ENCODE measurements around the gene NRG2. TPM values are rescaled to one million over a fixed set of nuclear protein-coding genes. Genes with fewer than 3 reads are reported as not detected.

Gene NRG2
- total RNA-seq, 1 donor from 2014 or later, result 1.9 TPM

GRCh38 chr5:139855946-139856540 lies 187.1 kb downstream of the NRG2 start:
- DNase-seq (peak; percentile 17), ATAC-seq (no peak)
- intact Hi-C loops (cut with micrococcal nuclease), result no loop called here

- ATAC-seq, result no peak
- peak; percentile 10 for DNase-seq
- intact Hi-C loops (cut with micrococcal nuclease), result no loop called here
Observed at GRCh38 chr5:139855451-139855850, 187.6 kb downstream of the NRG2 start.

GRCh38 chr5:139854953-139855352 lies 188.1 kb downstream of the NRG2 start:
- ATAC-seq (no peak), DNase-seq (peak; percentile 15)
- intact Hi-C loops (cut with micrococcal nuclease), result no loop called here

GRCh38 chr5:139854029-139854605 lies 189.0 kb downstream of the NRG2 start:
- intact Hi-C loops (cut with micrococcal nuclease), result no loop called here
- ATAC-seq (no peak), DNase-seq (peak; percentile 8)

GRCh38 chr5:139852696-139853095 lies 190.4 kb downstream of the NRG2 start:
- DNase-seq (peak; percentile 12), ATAC-seq (no peak)
- intact Hi-C loops (cut with micrococcal nuclease), result no loop called here

- intact Hi-C loops (cut with micrococcal nuclease), result no loop called here
- ATAC-seq, result no peak
- DNase-seq, result no peak
Observed at GRCh38 chr5:139851558-139851957, 191.5 kb downstream of the NRG2 start.

GRCh38 chr5:139850423-139851016 lies 192.6 kb downstream of the NRG2 start:
- intact Hi-C loops (cut with micrococcal nuclease), result no loop called here
- ATAC-seq (no peak), DNase-seq (no peak)

- ATAC-seq (no peak), DNase-seq (no peak)
- intact Hi-C loops (cut with micrococcal nuclease), result no loop called here
Observed at GRCh38 chr5:139849942-139850341, 193.2 kb downstream of the NRG2 start.

- DNase-seq (peak; percentile 18), ATAC-seq (no peak)
- intact Hi-C loops (cut with micrococcal nuclease), result no loop called here
Observed at GRCh38 chr5:139849501-139849900, 193.6 kb downstream of the NRG2 start.

GRCh38 chr5:139848508-139849100 lies 194.5 kb downstream of the NRG2 start:
- ATAC-seq, result peak; percentile 36
- peak; percentile 50 for DNase-seq
- intact Hi-C loops (cut with micrococcal nuclease), result no loop called here

- DNase-seq (peak; percentile 82), ATAC-seq (peak; percentile 76)
- intact Hi-C loops (cut with micrococcal nuclease), result no loop called here
Observed at GRCh38 chr5:139847790-139848507, 195.2 kb downstream of the NRG2 start.

GRCh38 chr5:139847091-139847490 lies 196.0 kb downstream of the NRG2 start:
- DNase-seq (peak; percentile 16), ATAC-seq (no peak)
- intact Hi-C loops (cut with micrococcal nuclease), result no loop called here

GRCh38 chr5:139845846-139846681 lies 197.0 kb downstream of the NRG2 start:
- peak; percentile 39 for DNase-seq

GRCh38 chr5:139844472-139845145 lies 198.5 kb downstream of the NRG2 start:
- peak; percentile 21 for ATAC-seq
- intact Hi-C loops (cut with micrococcal nuclease), result no loop called here
- peak; percentile 81 for DNase-seq

More at GRCh38 chr5:139845846-139846681, 197.0 kb downstream of the NRG2 start:
- intact Hi-C loops (cut with micrococcal nuclease), result no loop called here
- peak; percentile 43 for ATAC-seq

- DNase-seq, result no peak
- intact Hi-C loops (cut with micrococcal nuclease), result no loop called here
- ATAC-seq, result no peak
Observed at GRCh38 chr5:139843991-139844390, 199.1 kb downstream of the NRG2 start.

GRCh38 chr5:139842321-139842720 lies 200.8 kb downstream of the NRG2 start:
- intact Hi-C loops (cut with micrococcal nuclease), result no loop called here
- ATAC-seq, result no peak
- no peak for DNase-seq

- no peak for DNase-seq
- intact Hi-C loops (cut with micrococcal nuclease), result no loop called here
- no peak for ATAC-seq
Observed at GRCh38 chr5:139841549-139841948, 201.6 kb downstream of the NRG2 start.

- intact Hi-C loops (cut with micrococcal nuclease), result no loop called here
- DNase-seq, result no peak
- no peak for ATAC-seq
Observed at GRCh38 chr5:139839918-139840317, 203.2 kb downstream of the NRG2 start.
